ENCODE measurements around the gene RCSD1. TPM values are rescaled to one million over a fixed set of nuclear protein-coding genes. Genes with fewer than 3 reads are reported as not detected.

Gene RCSD1
- total and polyA plus RNA-seq, 2 of the 4 experiments (the other 2 are of a cell fraction): 0.03 TPM; not detected in 1

- Histone ChIP-seq H3K23ac (ENCODE audit: low read depth, low read length) (no peak overlapping the region), H4K20me1 (ENCODE audit: insufficient read depth, low read length) (no peaks in the 10 kb centered on the region), H2BK20ac (ENCODE audit: low read depth, low read length) (no peak overlapping the region), H3K14ac (replicated peaks; ENCODE audit: low read depth, low read length) (no peak overlapping the region), H2BK15ac (ENCODE audit: low read depth, low read length) (no peak overlapping the region), H4K91ac (ENCODE audit: insufficient read depth, low read depth, low read length) (no peak overlapping the region), H2AFZ (replicated peaks; ENCODE audit: low read length, poor library complexity) (no peak overlapping the region), H3K79me1 (ENCODE audit: low read depth in 1 of 2, low read length in 2 of 2) (no peaks in the 10 kb centered on the region), H4K5ac (ENCODE audit: low read depth, low read length) (no peak overlapping the region), H3K9me3 (ENCODE audit: control insufficient read depth, insufficient read depth, low read length) (no peaks in the 10 kb centered on the region), H3K9ac (ENCODE audit: low read depth, low read length) (no peak overlapping the region), H3K4ac (ENCODE audit: low read depth, low read length) (no peak overlapping the region), H3K9me1 (ENCODE audit: insufficient read depth, low read length) (no peaks in the 10 kb centered on the region), H3K27ac (ENCODE audit: insufficient read depth, low read length) (no peak overlapping the region), H2AK5ac (ENCODE audit: low read depth, low read length) (no peak overlapping the region), H2BK5ac (ENCODE audit: low read depth, low read length, poor library complexity, severe bottlenecking) (no peak overlapping the region), H4K8ac (ENCODE audit: low read depth in 2 of 2, low read length in 2 of 2) (no peak overlapping the region), H2AK9ac (replicated peaks; ENCODE audit: low read depth, low read length, poor library complexity) (no peak overlapping the region), H3K36me3 (ENCODE audit: control insufficient read depth, insufficient read depth, low read length) (no peaks in the 10 kb centered on the region), H3K56ac (ENCODE audit: extremely low read depth, insufficient read depth, low read length) (no peak overlapping the region), H3K4me2 (ENCODE audit: low read depth, low read length) (no peak overlapping the region), H3K4me3 (ENCODE audit: insufficient read depth, low read depth, low read length) (no peak overlapping the region), H2BK120ac (ENCODE audit: low read depth, low read length) (no peak overlapping the region), H3K27me3 (ENCODE audit: control insufficient read depth, insufficient read depth, low read length) (peaks cover 5% of the 10 kb centered on the region), H3K4me1 (ENCODE audit: control insufficient read depth, insufficient read depth, low read length) (no peaks in the 10 kb centered on the region), H3K18ac (ENCODE audit: low read depth, low read length) (no peak overlapping the region)
- ATAC-seq (ENCODE audit: low read depth) (no peak), DNase-seq (no peak)
- ChIA-PET CTCF (interaction anchor here (1.2 to 2.7 kb wide), 2 partner anchors 15 to 86 kb away, joined by 3 to 22 read pairs; no protein-coding TSS in a partner anchor), POLR2A (ENCODE audit: unreplicated experiment) (no interaction called here)
- BruUV-seq (replicated peaks): no TSS peak
- WGBS, 2 experiments (ENCODE audit: extremely low coverage in 2 of 2, insufficient read length in 1 of 2): 93% methylated on average over 2 of the region's 8 CpGs; no CpG with 5 or more reads in 1 of the 2 experiments
- dilution Hi-C loops (cut with HindIII; ENCODE audit: low sequenced_read_pairs, unreplicated experiment): no loop called here
- in situ Hi-C loops (cut with MboI; ENCODE audit: low sequenced_read_pairs): no loop called here
- intact Hi-C loops (cut with micrococcal nuclease): loop anchor here (10.0 kb wide), 1 partner anchor 203 kb away; no protein-coding TSS in a partner anchor
- TF ChIP-seq ELK1 (IDR thresholded peaks at IDR 0.05; ENCODE audit: borderline replicate concordance, low read depth, low read length) (no peak), MXI1 (IDR thresholded peaks at IDR 0.05; ENCODE audit: borderline replicate concordance, low read depth, low read length) (no peak), CHD1 (IDR thresholded peaks at IDR 0.05; ENCODE audit: low read depth, low read length) (no peak), CEBPB (IDR thresholded peaks at IDR 0.05; ENCODE audit: low read depth, low read length) (no peak), SMC3 (IDR thresholded peaks at IDR 0.05; ENCODE audit: low read depth, low read length) (no peak), RAD21 (IDR thresholded peaks at IDR 0.05; ENCODE audit: low read length) (no peak), CTCF (conservative IDR thresholded peaks at IDR 0.05; ENCODE audit: low read depth, low read length) (no peak), MAFK (IDR thresholded peaks at IDR 0.05; ENCODE audit: low read depth, low read length) (no peak), FOS (IDR thresholded peaks at IDR 0.05; ENCODE audit: low read depth, low read length) (no peak), RFX5 (IDR thresholded peaks at IDR 0.05; ENCODE audit: low read depth, low read length) (no peak), RCOR1 (IDR thresholded peaks at IDR 0.05; ENCODE audit: insufficient replicate concordance, low read length) (no peak), BHLHE40 (IDR thresholded peaks at IDR 0.05; ENCODE audit: low read depth, low read length) (no peak), NFE2L2 (IDR thresholded peaks at IDR 0.05; ENCODE audit: low read depth, low read length) (no peak), USF2 (IDR thresholded peaks at IDR 0.05; ENCODE audit: low read depth, low read length) (no peak)
Observed at GRCh38 chr1:167601442-167602383, 28.3 kb upstream of the RCSD1 start.

All from IMR-90 (cell line).